ENCODE data around the gene AICDA.

The AICDA gene

DNA sequence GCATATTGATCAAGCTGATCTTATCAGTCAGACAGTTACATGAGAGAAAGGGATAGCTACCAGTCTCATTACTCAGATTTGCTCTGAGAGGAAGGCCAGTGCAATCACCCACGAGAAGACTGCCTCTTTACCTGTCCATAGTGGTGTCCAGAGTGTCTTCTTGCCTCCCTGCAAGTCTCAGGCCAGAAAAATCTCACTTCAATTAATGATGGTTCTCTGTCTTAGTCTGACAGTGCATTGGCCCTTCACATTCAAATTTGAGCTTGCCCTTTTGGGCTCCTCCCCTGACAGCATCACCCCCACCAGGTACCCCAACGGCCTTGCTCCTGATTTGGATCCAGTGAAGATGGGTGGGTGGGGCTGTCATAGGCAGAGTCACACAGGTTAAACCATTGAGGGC is at the start of gene AICDA:
Gene AICDA (minus strand): TSS at position 231 of the 400 bp plus-strand sequence. CDS start 92 bp downstream, at position 139.
- Histone ChIP-seq H3K27me3 (ENCODE audit: control insufficient read depth, insufficient read depth, low read length) (no peaks in the 10 kb centered on the region), H3K4me1 (ENCODE audit: control insufficient read depth, insufficient read depth, low read length) (peaks cover 13% of the 10 kb centered on the region), H3K9ac (ENCODE audit: low read length) (no peak within 1 kb of the TSS), H3K4me3 (ENCODE audit: low read depth, low read length) (no peak within 1 kb of the TSS), H3K27ac (ENCODE audit: low read depth, low read length) (no peak within 1 kb of the TSS), H3K36me3 (ENCODE audit: control insufficient read depth, insufficient read depth, low read length) (no peaks in the 10 kb centered on the region), H3K9me3 (ENCODE audit: control insufficient read depth, insufficient read depth, low read depth, low read length) (no peaks in the 10 kb centered on the region)

DNA sequence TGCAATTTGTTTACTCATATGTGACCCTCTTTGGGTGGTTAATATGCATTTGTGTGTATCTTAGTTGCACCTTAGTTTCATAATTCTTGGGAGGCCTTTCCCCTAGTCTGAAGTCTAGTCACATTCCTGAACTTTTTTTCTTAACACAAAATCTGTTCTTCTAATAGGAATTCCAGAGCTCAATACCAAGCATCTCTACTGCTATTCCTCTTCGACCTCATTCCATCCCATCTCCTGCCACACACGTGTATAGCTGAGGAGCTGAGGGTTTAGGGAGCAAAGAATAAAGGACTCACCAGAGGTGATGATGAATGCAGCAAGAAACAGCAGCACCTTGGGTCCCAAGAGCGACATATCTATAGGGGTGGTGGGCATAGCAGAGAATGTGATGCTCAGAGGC is 49.1 kb upstream of the AICDA start:
- Histone ChIP-seq H3K27ac (ENCODE audit: low read depth, low read length) (no peak overlapping the region), H3K9ac (ENCODE audit: low read length) (no peak overlapping the region), H3K27me3 (ENCODE audit: control insufficient read depth, insufficient read depth, low read length) (no peaks in the 10 kb centered on the region), H3K36me3 (ENCODE audit: control insufficient read depth, insufficient read depth, low read length) (no peaks in the 10 kb centered on the region), H3K4me3 (ENCODE audit: low read depth, low read length) (no peak overlapping the region), H3K9me3 (ENCODE audit: control insufficient read depth, insufficient read depth, low read depth, low read length) (no peaks in the 10 kb centered on the region), H3K4me1 (ENCODE audit: control insufficient read depth, insufficient read depth, low read length) (peaks cover 13% of the 10 kb centered on the region; the same call in 1 of the 2 replicates)

DNA sequence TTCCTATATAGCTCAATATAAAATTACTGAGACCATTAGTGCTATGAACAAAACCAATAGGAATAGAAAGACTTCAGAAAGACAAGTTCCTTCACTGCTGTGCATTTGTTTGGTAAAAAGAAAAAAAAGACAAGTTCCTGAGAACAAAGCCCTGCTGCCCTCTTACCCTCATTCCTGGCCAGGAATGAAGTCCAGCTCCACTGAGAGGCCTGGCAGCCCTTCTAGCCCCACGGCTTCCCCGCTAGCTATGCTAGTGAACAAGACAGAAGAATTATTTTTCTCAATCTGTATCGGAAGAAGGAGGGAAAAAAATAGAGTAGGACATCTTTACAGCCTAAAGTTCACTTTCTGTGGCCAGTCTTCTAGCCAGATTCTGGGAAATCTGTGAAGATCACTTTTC is 48.4 kb upstream of the AICDA start:
- Histone ChIP-seq H3K9me3 (ENCODE audit: control insufficient read depth, insufficient read depth, low read depth, low read length) (no peaks in the 10 kb centered on the region), H3K4me3 (ENCODE audit: low read depth, low read length) (no peak overlapping the region), H3K9ac (ENCODE audit: low read length) (no peak overlapping the region), H3K36me3 (ENCODE audit: control insufficient read depth, insufficient read depth, low read length) (no peaks in the 10 kb centered on the region), H3K27ac (ENCODE audit: low read depth, low read length) (no peak overlapping the region), H3K4me1 (ENCODE audit: control insufficient read depth, insufficient read depth, low read length) (peaks cover 13% of the 10 kb centered on the region; the same call in 1 of the 2 replicates), H3K27me3 (ENCODE audit: control insufficient read depth, insufficient read depth, low read length) (no peaks in the 10 kb centered on the region)

DNA sequence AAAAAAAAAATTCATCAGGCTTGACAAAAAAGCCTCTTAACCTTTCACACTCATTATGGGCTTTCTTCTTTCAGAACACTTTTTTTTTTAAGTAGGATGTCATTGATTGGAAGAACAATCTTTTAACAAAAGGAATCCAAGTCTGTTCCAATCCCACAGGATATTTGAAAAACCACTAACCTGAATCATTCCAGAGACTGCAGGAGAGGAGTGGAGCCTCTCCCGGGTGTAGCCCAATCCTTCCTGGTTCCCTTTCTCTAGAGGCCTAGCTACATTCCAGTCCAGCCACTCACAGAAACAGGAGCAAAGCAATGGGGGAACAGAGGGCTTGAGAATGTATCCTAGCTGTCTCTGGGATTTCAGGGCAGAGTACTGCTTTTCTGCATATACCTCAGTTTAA is 45.7 kb upstream of the AICDA start:
- no peak overlapping the region for H3K27ac ChIP-seq (ENCODE audit: low read depth, low read length)
- peaks cover 13% of the 10 kb centered on the region; the same call in 1 of the 2 replicates for H3K4me1 ChIP-seq (ENCODE audit: control insufficient read depth, insufficient read depth, low read length)
- H3K27me3 ChIP-seq (ENCODE audit: control insufficient read depth, insufficient read depth, low read length) = no peaks in the 10 kb centered on the region
- H3K4me3 ChIP-seq (ENCODE audit: low read depth, low read length) = no peak overlapping the region
- no peaks in the 10 kb centered on the region for H3K36me3 ChIP-seq (ENCODE audit: control insufficient read depth, insufficient read depth, low read length)
- H3K9me3 ChIP-seq (ENCODE audit: control insufficient read depth, insufficient read depth, low read depth, low read length) = no peaks in the 10 kb centered on the region
- no peak overlapping the region for H3K9ac ChIP-seq (ENCODE audit: low read length)

DNA sequence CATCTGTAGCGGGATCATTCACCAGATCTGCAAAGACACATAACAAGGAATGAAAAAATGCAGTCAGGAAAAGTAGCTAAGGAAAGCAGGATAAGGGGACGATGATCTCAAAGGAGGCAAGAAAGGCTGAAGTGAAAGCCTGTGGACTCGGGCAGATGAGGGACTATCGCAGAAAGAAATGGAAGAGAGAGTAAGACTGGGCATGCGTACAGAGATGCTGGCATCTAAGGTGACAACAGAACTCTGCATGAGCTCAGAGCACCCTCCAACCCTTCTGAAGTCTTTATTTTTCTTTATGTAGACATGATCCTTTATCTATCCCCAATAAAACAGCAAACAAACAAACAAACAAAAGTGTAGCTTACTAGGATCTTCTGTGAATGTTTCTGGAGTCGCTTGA is 42.8 kb upstream of the AICDA start:
- no peaks in the 10 kb centered on the region for H3K36me3 ChIP-seq (ENCODE audit: control insufficient read depth, insufficient read depth, low read length)
- no peaks in the 10 kb centered on the region for H3K9me3 ChIP-seq (ENCODE audit: control insufficient read depth, insufficient read depth, low read depth, low read length)
- H3K27ac ChIP-seq (ENCODE audit: low read depth, low read length) = no peak overlapping the region
- H3K27me3 ChIP-seq (ENCODE audit: control insufficient read depth, insufficient read depth, low read length) = no peaks in the 10 kb centered on the region
- H3K4me1 ChIP-seq (ENCODE audit: control insufficient read depth, insufficient read depth, low read length) = peaks cover 8% of the 10 kb centered on the region; the same call in 1 of the 2 replicates
- H3K4me3 ChIP-seq (ENCODE audit: low read depth, low read length) = no peak overlapping the region
- H3K9ac ChIP-seq (ENCODE audit: low read length) = no peak overlapping the region

GRCh38 chr12:8648576-8649205 is 36.0 kb upstream of the AICDA start:
- H3K9ac ChIP-seq (ENCODE audit: low read length) = no peak overlapping the region
- no peaks in the 10 kb centered on the region for H3K9me3 ChIP-seq (ENCODE audit: control insufficient read depth, insufficient read depth, low read depth, low read length)
- H3K4me1 ChIP-seq (ENCODE audit: control insufficient read depth, insufficient read depth, low read length) = peaks cover 7% of the 10 kb centered on the region
- H3K36me3 ChIP-seq (ENCODE audit: control insufficient read depth, insufficient read depth, low read length) = no peaks in the 10 kb centered on the region
- no peak overlapping the region for H3K27ac ChIP-seq (ENCODE audit: low read depth, low read length)
- H3K27me3 ChIP-seq (ENCODE audit: control insufficient read depth, insufficient read depth, low read length) = no peaks in the 10 kb centered on the region
- H3K4me3 ChIP-seq (ENCODE audit: low read depth, low read length) = no peak overlapping the region

- Histone ChIP-seq H3K36me3 (ENCODE audit: control insufficient read depth, insufficient read depth, low read length) (no peaks in the 10 kb centered on the region), H3K9me3 (ENCODE audit: control insufficient read depth, insufficient read depth, low read depth, low read length) (no peaks in the 10 kb centered on the region), H3K27ac (ENCODE audit: low read depth, low read length) (no peak overlapping the region), H3K4me1 (ENCODE audit: control insufficient read depth, insufficient read depth, low read length) (peaks cover 7% of the 10 kb centered on the region), H3K27me3 (ENCODE audit: control insufficient read depth, insufficient read depth, low read length) (no peaks in the 10 kb centered on the region), H3K4me3 (ENCODE audit: low read depth, low read length) (no peak overlapping the region), H3K9ac (ENCODE audit: low read length) (no peak overlapping the region)
These were observed 35.3 kb upstream of the AICDA start for GRCh38 chr12:8647968-8648367.

GRCh38 chr12:8644345-8645248 is 31.9 kb upstream of the AICDA start:
- Histone ChIP-seq H3K4me1 (ENCODE audit: control insufficient read depth, insufficient read depth, low read length) (peaks cover 9% of the 10 kb centered on the region), H3K9ac (ENCODE audit: low read length) (no peak overlapping the region), H3K36me3 (ENCODE audit: control insufficient read depth, insufficient read depth, low read length) (no peaks in the 10 kb centered on the region), H3K27me3 (ENCODE audit: control insufficient read depth, insufficient read depth, low read length) (no peaks in the 10 kb centered on the region), H3K27ac (ENCODE audit: low read depth, low read length) (no peak overlapping the region), H3K9me3 (ENCODE audit: control insufficient read depth, insufficient read depth, low read depth, low read length) (no peaks in the 10 kb centered on the region; the same call in 1 of the 2 replicates), H3K4me3 (ENCODE audit: low read depth, low read length) (no peak overlapping the region)

- H3K27ac ChIP-seq (ENCODE audit: low read depth, low read length) = no peak overlapping the region
- no peaks in the 10 kb centered on the region; the same call in 1 of the 2 replicates for H3K9me3 ChIP-seq (ENCODE audit: control insufficient read depth, insufficient read depth, low read depth, low read length)
- no peak overlapping the region for H3K9ac ChIP-seq (ENCODE audit: low read length)
- H3K4me3 ChIP-seq (ENCODE audit: low read depth, low read length) = no peak overlapping the region
- H3K4me1 ChIP-seq (ENCODE audit: control insufficient read depth, insufficient read depth, low read length) = peaks cover 23% of the 10 kb centered on the region
- no peaks in the 10 kb centered on the region for H3K36me3 ChIP-seq (ENCODE audit: control insufficient read depth, insufficient read depth, low read length)
- no peaks in the 10 kb centered on the region for H3K27me3 ChIP-seq (ENCODE audit: control insufficient read depth, insufficient read depth, low read length)
These were observed 30.1 kb upstream of the AICDA start for GRCh38 chr12:8642775-8643174.

- Histone ChIP-seq H3K27ac (ENCODE audit: low read depth, low read length) (peak overlapping the region; percentile 59; the same call in 1 of the 2 replicates), H3K4me3 (ENCODE audit: low read depth, low read length) (no peak overlapping the region), H3K27me3 (ENCODE audit: control insufficient read depth, insufficient read depth, low read length) (no peaks in the 10 kb centered on the region), H3K9ac (ENCODE audit: low read length) (peak overlapping the region; percentile 45), H3K4me1 (ENCODE audit: control insufficient read depth, insufficient read depth, low read length) (peaks cover 48% of the 10 kb centered on the region), H3K9me3 (ENCODE audit: control insufficient read depth, insufficient read depth, low read depth, low read length) (no peaks in the 10 kb centered on the region; the same call in 1 of the 2 replicates), H3K36me3 (ENCODE audit: control insufficient read depth, insufficient read depth, low read length) (no peaks in the 10 kb centered on the region)
These were observed 27.3 kb upstream of the AICDA start for GRCh38 chr12:8639936-8640335.

GRCh38 chr12:8638951-8639350 is 26.3 kb upstream of the AICDA start:
- Histone ChIP-seq H3K27me3 (ENCODE audit: control insufficient read depth, insufficient read depth, low read length) (no peaks in the 10 kb centered on the region), H3K27ac (ENCODE audit: low read depth, low read length) (peak overlapping the region; percentile 59; the same call in 1 of the 2 replicates), H3K36me3 (ENCODE audit: control insufficient read depth, insufficient read depth, low read length) (no peaks in the 10 kb centered on the region; the same call in 1 of the 2 replicates), H3K4me1 (ENCODE audit: control insufficient read depth, insufficient read depth, low read length) (peaks cover 47% of the 10 kb centered on the region), H3K9me3 (ENCODE audit: control insufficient read depth, insufficient read depth, low read depth, low read length) (no peaks in the 10 kb centered on the region; the same call in 1 of the 2 replicates), H3K4me3 (ENCODE audit: low read depth, low read length) (no peak overlapping the region), H3K9ac (ENCODE audit: low read length) (peak overlapping the region; percentile 45)
